ENCODE measurements around the gene HOXC6.
"Not testable (repeated sequence)": the region's sequence is repeated elsewhere in the genome, so short reads cannot be mapped to it uniquely, and the experiment has no call there.

HOXC6 gene

DNA sequence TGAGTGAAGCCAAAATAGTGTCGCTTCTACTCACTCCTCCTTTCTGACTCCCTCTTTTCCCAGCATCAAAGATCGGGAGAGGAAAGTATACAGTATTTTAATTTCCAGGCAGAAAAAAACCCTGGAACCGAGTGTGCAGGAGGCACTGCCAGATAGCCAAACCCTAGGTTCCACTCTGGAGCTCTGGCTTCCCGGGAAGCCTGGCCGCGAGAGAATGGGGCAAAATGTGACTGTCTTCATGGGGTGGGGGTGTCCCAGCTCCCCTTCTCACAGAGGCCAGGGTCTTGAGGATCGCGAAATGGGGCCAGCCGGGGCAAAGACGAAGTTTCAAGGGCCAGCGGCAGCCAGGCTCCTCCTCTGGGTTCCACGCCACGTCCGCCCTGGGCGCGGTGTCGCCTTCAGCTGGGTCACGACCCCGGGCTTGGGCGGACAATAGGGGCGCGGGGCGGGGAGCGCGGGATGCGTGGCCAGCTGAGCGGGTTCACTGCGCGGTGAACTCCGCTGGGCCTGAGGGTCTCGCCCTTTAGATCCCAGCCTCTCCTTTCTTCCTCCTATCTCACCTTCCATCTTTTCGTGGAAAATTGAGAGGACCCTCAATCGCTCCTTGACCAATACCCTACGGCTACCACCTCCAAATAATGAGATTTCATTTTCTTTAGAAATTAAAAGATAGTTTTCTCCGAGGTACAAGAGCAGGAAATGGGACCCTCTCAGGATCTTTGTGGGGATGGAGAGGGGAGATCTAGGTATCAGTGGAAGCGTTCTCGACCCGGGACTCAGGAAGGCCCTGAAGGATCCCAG lies 32.1 kb downstream of the HOXC6 start:
- DNase-seq = no peak

DNA sequence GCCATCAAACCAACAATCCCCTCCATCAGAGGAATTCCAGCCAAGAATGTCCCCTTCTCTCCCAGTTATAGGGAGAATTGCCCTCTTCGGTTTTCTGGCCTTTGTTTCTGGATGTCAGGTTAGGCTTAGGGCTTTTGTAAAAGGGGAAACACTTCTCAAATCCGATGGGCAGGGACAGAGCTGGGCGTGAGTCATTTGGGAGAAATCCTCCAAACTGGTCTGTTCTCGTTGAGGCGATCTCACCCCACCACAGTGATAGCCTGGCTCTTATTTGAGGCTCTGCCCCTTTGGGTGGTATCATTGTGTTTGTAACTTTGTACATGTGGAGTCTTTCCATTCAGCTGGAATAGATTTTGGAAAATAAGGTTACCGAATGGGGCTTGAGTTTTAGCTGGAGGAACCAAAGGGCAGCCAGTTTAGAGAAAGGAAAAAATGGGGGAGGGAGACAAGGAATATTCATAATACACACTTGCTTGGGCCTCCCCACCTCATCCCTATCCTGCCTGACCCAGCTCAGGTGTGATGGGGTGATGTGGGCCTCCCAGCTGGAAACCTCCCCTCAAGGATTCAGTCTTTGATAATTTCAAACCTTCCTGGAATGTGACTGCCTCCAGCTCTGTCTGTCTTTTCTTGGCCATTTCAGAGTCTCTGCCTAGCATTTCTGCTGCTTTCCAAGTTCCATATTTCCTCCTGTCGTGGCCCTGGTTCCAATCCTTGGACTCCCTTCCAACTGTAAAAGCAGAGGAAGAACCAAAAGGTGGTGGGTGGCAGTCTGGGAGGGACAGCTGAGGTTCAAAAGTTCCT lies 32.9 kb downstream of the HOXC6 start:
- no peak for DNase-seq

DNA sequence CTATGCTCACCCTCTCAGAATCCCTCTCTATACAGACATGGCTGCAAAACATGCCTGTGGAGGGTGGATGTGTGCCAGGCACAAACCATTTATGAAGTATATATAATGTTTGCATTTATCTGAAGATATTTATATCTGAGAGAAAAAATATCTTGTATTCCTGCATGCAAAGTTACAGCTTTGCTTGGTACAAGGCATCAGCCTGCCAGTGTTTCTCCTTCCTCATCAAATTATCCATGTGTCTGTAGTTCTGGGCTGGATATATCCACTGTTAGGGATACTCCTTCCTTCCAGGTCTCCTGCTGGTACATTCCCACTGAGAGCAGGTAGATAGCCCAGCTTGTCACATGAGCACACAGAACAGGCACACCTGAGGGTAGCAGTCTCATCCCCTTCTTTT lies 37.4 kb downstream of the HOXC6 start:
- DNase-seq = no peak

DNA sequence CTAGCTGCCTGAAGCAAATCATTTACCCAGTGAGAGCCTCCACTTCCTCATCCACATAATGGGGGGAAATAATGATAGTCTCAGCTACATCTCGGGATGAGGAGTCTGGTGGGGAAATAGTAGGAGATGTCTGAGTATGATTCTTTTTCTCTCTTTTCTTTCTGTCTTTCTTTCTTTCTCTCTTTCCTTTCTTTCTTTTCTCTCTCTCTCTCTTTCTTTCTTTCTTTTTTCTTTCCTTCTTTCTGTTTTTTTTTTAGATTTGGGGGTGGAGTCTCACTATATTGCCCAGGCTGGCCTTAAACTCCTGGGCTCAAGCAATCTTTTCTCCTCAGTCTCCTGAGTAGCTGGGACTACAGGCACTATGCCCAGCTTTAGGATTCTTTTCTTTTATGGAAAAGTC lies 38.2 kb downstream of the HOXC6 start:
- DNase-seq = no peak

DNA sequence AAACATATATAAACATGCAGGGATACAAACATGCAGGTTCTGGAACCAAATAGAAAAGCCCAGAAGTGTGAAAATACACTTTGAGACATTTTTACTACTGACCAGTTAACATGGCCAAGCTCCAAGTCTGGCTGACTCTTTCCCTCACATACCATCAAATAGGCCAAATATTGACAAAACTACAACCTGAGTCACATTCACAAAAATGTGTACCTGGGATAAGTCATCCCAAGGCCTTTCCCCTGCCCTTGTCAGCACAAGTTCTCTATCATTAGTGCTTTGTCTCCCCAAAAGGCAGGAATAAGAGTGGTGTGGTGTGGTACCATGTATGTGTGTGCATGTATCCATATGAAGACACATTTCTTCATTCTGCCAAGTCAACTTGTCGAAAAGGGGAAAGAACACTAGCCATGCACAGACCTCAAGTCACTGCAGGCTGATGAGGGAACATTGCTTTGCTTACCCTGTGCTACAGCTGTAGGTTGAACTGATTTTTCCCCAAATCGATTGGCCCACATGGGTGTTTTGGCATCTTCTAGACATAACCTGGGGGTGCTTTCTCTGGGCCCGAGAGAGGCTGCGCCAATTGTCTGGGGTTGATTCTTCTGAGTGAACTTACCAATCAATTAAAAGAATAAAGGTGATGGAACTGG lies 40.3 kb downstream of the HOXC6 start:
- no peak for DNase-seq

DNA sequence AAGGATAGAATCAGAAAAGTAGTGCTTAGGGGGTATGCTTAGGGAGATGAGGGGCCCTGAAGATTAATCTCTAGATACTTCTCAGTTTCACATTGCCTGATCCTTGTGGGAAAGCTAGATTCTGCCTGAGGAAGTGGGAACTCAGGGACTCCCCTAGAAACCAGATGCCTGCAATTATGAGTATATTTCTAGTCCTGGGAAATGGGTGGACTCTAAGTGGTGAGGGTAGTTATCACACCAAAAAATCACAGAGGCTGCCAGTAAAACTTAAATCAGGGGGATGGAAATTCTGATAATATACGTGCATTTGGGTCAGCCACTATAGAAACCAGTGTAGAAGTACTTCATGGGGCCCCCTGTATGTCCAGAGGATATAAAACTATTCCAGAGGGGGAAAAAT lies 43.7 kb downstream of the HOXC6 start:
- DNase-seq = no peak

DNA sequence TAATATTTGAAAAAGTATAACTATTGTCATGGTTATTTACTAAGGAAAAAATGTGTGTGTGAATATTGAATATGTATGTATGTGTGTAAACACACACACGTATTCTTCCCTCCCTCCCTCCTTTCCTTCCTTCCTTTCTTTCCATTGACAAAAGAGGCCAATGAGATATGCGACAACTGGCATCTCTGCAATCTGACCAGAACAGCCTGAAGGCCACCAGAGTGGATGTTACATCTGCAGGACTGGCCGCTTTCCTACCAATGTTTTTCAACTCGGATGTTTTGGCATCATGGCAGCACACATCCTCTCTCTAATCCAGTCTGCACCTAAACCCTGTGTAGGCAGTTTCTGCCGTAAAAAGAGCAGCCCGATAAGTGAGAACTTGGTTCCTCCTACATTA lies 46.1 kb downstream of the HOXC6 start:
- DNase-seq = no peak

DNA sequence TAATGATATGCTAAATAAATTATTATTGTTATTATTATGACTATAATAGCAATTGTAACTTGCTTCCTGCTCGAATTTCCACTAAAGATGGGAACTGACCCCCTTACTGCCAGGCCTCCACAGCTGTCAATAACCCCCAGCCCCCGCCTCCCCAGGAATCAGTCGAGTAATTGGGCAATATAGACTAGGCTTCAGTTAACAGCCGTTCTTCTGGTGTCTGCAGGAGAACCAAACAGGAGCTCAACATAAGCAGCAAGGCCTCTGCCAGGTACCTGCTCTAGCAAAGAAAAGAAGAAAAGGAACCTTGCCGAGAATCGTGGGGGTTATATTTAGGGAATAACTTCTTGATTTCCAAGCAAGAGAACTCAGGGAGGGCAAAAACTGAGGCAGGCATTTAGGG lies 47.2 kb downstream of the HOXC6 start:
- no peak for DNase-seq

DNA sequence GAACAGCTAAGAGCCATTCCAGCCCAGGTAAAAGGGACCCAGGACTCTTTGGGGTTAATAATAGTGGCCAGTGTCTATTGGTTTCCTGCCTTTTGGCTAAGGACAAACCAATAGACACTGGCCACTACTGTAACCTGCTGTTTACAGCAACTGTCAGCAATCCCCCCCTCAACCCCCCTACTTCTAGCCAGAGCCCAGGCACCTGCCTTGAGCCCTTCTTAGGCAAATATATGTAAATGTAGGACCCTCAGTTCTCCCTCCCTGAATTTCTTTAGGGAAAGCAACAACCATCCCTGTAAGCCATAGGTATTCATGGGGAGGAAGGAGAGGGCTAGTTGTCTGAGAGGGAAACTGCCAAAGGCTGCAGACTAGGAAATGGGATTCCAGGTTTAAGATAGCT lies 47.7 kb downstream of the HOXC6 start:
- DNase-seq = no peak

DNA sequence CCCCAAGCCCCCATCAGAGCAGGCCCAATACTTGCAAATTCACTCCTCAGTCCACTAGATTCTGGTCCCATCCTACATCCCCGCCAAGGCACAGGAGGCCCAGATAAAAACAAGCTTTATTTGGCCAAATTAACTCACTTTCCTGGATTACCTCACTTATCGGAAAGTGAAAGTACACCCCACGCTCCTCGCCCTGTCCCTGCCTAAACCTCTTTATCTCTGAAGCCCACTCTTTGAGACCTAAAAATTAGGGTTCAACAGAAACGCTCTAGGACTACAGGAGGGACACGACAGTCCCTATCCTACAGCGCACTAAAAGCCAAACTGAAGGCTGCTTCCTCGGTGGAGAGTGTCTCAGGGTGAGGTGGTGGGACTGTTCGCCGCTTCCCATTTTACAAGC lies 49.6 kb downstream of the HOXC6 start:
- DNase-seq = not testable (repeated sequence)

DNA sequence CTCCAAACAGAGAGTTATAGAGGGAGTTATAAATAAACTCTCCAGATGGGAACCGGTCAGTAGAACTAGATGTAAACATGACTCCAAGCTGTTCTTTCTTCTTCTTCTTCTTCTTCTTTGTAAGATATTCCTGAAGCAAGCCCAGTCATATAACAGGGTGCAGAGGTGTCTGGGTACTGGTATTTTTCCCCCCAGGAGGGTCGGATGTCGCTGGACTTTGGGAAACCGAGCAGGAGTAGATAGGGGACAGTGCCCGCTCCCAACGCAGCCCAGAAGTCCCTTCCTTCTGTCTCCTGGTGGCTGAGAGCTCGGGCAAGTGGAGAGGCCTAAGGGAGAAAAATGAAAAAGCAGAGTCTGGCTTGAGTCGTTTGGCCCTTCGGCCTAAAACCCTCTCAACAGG lies 50.9 kb downstream of the HOXC6 start:
- DNase-seq = not testable (repeated sequence)
